ENCODE results near the gene BLTP3B. TPM values are rescaled to one million over a fixed set of nuclear protein-coding genes. Genes with fewer than 3 reads are reported as not detected.

The BLTP3B gene
- total RNA-seq, 1 donor from 2014 or later, result 21.9 TPM

GRCh38 chr12:100174495-100174894 lies 31.8 kb upstream of the BLTP3B start:
- no peak overlapping the region for H3K4me3 ChIP-seq
- H3K27me3 ChIP-seq, result no peaks in the 10 kb centered on the region
- H3K4me1 ChIP-seq, result no peaks in the 10 kb centered on the region
- TF ChIP-seq CTCF (IDR thresholded peaks at IDR 0.05) (no peak), POLR2AphosphoS5 (IDR thresholded peaks at IDR 0.05; ENCODE audit: insufficient read depth in 1 of 2, low read depth in 1 of 2) (no peak), POLR2A (IDR thresholded peaks at IDR 0.05) (no peak)
- intact Hi-C loops (cut with DNase I), result no loop called here
- DNase-seq (ENCODE audit: extremely low spot score in 2 of 2), result no peak
- no peaks in the 10 kb centered on the region for H3K36me3 ChIP-seq
- H3K9me3 ChIP-seq, result no peaks in the 10 kb centered on the region
- no peak overlapping the region for H3K27ac ChIP-seq

- Histone ChIP-seq H3K27me3 (no peaks in the 10 kb centered on the region), H3K36me3 (no peaks in the 10 kb centered on the region), H3K4me3 (no peak overlapping the region), H3K9me3 (no peaks in the 10 kb centered on the region), H3K27ac (no peak overlapping the region), H3K4me1 (no peaks in the 10 kb centered on the region)
- no peak for DNase-seq (ENCODE audit: extremely low spot score in 2 of 2)
- TF ChIP-seq POLR2A (IDR thresholded peaks at IDR 0.05) (no peak), CTCF (IDR thresholded peaks at IDR 0.05) (no peak), POLR2AphosphoS5 (IDR thresholded peaks at IDR 0.05; ENCODE audit: insufficient read depth in 1 of 2, low read depth in 1 of 2) (no peak)
- intact Hi-C loops (cut with DNase I), result no loop called here
Measured at GRCh38 chr12:100173111-100173510, 30.4 kb upstream of the BLTP3B start.

- TF ChIP-seq POLR2AphosphoS5 (IDR thresholded peaks at IDR 0.05; ENCODE audit: insufficient read depth in 1 of 2, low read depth in 1 of 2), result no peak
- TF ChIP-seq CTCF (IDR thresholded peaks at IDR 0.05), result no peak
- TF ChIP-seq POLR2A (IDR thresholded peaks at IDR 0.05), result no peak
- Histone ChIP-seq H3K27me3 (no peaks in the 10 kb centered on the region), H3K4me1 (no peaks in the 10 kb centered on the region), H3K27ac (no peak overlapping the region), H3K4me3 (no peak overlapping the region), H3K9me3 (no peaks in the 10 kb centered on the region), H3K36me3 (no peaks in the 10 kb centered on the region)
- intact Hi-C loops (cut with DNase I), result no loop called here
- DNase-seq (ENCODE audit: extremely low spot score in 2 of 2), result no peak
Measured at GRCh38 chr12:100171248-100171647, 28.6 kb upstream of the BLTP3B start.

DNA sequence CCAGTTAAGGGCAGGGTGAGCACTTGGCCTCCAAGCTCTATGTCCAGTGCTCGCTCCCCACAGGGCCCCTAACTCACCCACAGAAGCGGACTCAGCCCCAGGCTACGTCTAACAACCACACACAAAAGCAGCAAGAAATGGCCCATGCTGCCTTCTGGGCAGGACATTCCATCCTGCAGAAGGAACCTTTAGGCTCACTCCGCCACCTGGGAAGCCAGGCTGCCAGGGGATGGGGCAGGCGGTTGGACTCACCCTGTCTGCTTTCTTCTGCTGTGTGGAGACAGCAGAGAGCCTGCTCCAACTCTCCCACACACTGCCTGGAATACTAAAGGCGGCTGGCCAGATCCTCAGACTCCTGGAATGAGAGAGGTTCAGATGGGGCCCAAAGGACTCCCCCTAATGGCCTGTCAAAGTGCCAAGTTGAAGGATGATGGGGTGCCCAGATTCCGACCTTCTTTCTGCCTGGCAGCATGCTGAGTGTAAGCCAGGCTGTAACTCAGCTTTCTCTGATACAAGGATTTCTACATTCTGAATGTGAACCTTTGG lies 27.7 kb upstream of the BLTP3B start:
- intact Hi-C loops (cut with DNase I), result no loop called here
- H3K27ac ChIP-seq, result no peak overlapping the region
- H3K4me1 ChIP-seq, result no peaks in the 10 kb centered on the region
- TF ChIP-seq POLR2A (IDR thresholded peaks at IDR 0.05) (no peak), CTCF (IDR thresholded peaks at IDR 0.05) (no peak), POLR2AphosphoS5 (IDR thresholded peaks at IDR 0.05; ENCODE audit: insufficient read depth in 1 of 2, low read depth in 1 of 2) (no peak)
- H3K9me3 ChIP-seq, result no peaks in the 10 kb centered on the region
- H3K27me3 ChIP-seq, result no peaks in the 10 kb centered on the region
- no peak overlapping the region for H3K4me3 ChIP-seq
- peak in 1 of 2 donors; percentile 88 for DNase-seq (ENCODE audit: extremely low spot score in 2 of 2)
- no peaks in the 10 kb centered on the region for H3K36me3 ChIP-seq

DNA sequence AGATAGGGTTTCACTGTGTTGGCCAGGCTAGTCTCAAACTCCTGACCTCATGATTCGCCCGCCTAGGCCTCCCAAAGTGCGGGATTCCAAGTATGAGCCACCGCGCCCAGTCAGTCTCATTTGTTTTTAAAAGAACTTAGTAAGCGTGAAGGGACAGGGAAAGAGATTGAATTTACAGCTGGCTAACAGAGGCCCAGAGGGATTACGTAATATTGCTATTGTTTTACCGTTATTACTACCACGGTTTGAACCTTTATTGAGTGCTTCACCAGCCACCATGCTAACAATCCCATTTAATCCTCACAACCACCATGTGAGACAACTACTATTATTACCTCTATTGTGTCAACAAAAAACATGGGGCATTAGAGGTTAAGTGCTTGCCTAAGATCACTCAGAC lies 26.7 kb upstream of the BLTP3B start:
- Histone ChIP-seq H3K36me3 (no peaks in the 10 kb centered on the region), H3K4me3 (no peak overlapping the region), H3K27me3 (no peaks in the 10 kb centered on the region), H3K4me1 (peaks cover under 1% of the 10 kb centered on the region), H3K9me3 (no peaks in the 10 kb centered on the region), H3K27ac (no peak overlapping the region)
- no peak for DNase-seq (ENCODE audit: extremely low spot score in 2 of 2)
- TF ChIP-seq CTCF (IDR thresholded peaks at IDR 0.05) (no peak), POLR2A (IDR thresholded peaks at IDR 0.05) (no peak), POLR2AphosphoS5 (IDR thresholded peaks at IDR 0.05; ENCODE audit: insufficient read depth in 1 of 2, low read depth in 1 of 2) (no peak)
- intact Hi-C loops (cut with DNase I), result no loop called here
